Upper lobe of left lung (tissue), 6 donors: ENCODE data around the gene KIRREL3. TPM values are rescaled to one million over a fixed set of nuclear protein-coding genes. Genes with fewer than 3 reads are reported as not detected.

Experiments used
- ATAC-seq, 2 donors: fragments of 200-7000 bp; cut with Tn5 transposase; one replicate each; pipeline ENCODE4 v1.9.1; 2022; ENCODE audit warnings: mild to moderate bottlenecking in 2 of 2, moderate library complexity in 2 of 2; ENCODE audit not compliant: low FRiP score in 2 of 2
- DNase-seq, 2 donors: peaks; one replicate each; pipeline ENCODE4 v3.0.0-alpha.2; 2019 to 2020
- H3K27ac ChIP-seq, 4 donors: fragments of 200-600 bp; sonication (generic); one replicate each; pipeline ENCODE4 v1.5.1; 2016 to 2019
- H3K27me3 ChIP-seq, 4 donors: fragments of 200-600 bp; sonication (generic); one replicate each; pipeline ENCODE4 v1.5.1; 2017 to 2019
- H3K36me3 ChIP-seq, 4 donors: fragments of 200-600 bp; sonication (generic); one replicate each; pipeline ENCODE4 v1.5.1; 2016 to 2019
- H3K4me1 ChIP-seq, 4 donors: fragments of 200-600 bp; sonication (generic); one replicate each; pipeline ENCODE4 v1.5.1; 2018 to 2019
- H3K4me3 ChIP-seq, 4 donors: fragments of 200-600 bp; sonication (generic); one replicate each; pipeline ENCODE4 v1.5.1; 2017 to 2019; ENCODE audit warnings: mild to moderate bottlenecking in 2 of 4, moderate library complexity in 1 of 4
- H3K9me3 ChIP-seq, 4 donors: fragments of 200-600 bp; sonication (generic); one replicate each; pipeline ENCODE4 v1.5.1; 2018 to 2019
- EP300 ChIP-seq, 4 donors: sonication (generic); formaldehyde crosslinking; IDR thresholded peaks; one replicate each; pipeline ENCODE4 v1.5.1; 2017; ENCODE audit warnings: antibody characterized with exemption in 4 of 4, control low read depth in 2 of 4
- POLR2A ChIP-seq, 4 donors: fragments of 450-650 bp; IDR thresholded peaks; one replicate each; pipeline ENCODE4 v1.5.1; 2016 to 2017; ENCODE audit warnings: antibody characterized with exemption in 4 of 4, mild to moderate bottlenecking in 2 of 4
- POLR2AphosphoS5 ChIP-seq, 2 donors: sonication (generic); formaldehyde crosslinking; IDR thresholded peaks; one replicate each; pipeline ENCODE4 v1.5.1; 2017; ENCODE audit warnings: antibody characterized with exemption in 2 of 2
- WGBS, 2 donors: methylation state at CpG; one replicate each; pipeline ENCODE4 v1.1.5; 2017 to 2018; 5-methylcytosine and 5-hydroxymethylcytosine counted together
- total RNA-seq, 6 donors: library from RNA; depleted of rRNA in 4 of 6; stranded (reverse); fragments of >200 nt in 4 of 6; gene quantifications; one replicate each; pipeline versions ENCODE4 v1.1.0 to v1.2.1, GENCODE V29; 2016 to 2021
- TF ChIP-seq, protein P1 (sequence below), 6 experiments: fragments of 450-650 bp in 4 of 6; fragments of 200-600 bp in 2 of 6; sonication (generic) in 2 of 6; IDR thresholded peaks; one replicate each; pipeline ENCODE4 v1.5.1; 2016 to 2019; ENCODE audit warnings: antibody characterized with exemption in 6 of 6
- donor health status: DM: no; HTN: no; CAD: no; lungs with moderate emphysema.
- donor health status: DM: no; HTN: yes; CAD: no; lungs with severe emphysema.

Gene KIRREL3
- total RNA-seq, 6 donors from 2014 or later, result 0.22 to 0.24 TPM; not detected in 4

DNA sequence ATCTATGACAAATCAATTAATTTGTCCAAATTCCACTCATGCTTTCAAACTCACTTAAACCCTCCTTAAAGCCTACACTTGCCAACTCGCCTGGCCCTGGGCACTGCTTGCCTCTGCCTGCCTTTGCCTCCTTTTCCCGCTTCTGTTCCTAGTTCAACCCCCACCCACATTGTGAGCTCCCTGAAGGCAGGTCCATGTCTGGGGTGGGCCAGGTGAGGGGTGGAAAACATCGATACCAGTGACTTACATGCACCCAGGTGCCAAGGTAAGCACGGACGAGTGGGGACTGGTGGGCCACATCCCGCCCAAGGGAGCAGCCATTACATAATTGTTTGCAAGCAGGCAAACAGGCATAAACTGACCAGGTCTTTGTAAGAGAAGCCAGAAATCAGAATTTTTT lies 498.9 kb downstream of the KIRREL3 start:
- Histone ChIP-seq H3K27me3 (no peaks in the 10 kb centered on the region), H3K4me1 (no peaks in the 10 kb centered on the region), H3K9me3 (peaks cover 2 to 15% (median 9%) of the 10 kb centered on the region in 4 donors), H3K4me3 (no peak overlapping the region), H3K36me3 (no peaks in the 10 kb centered on the region), H3K27ac (no peak overlapping the region)
- WGBS, 2 donors, result 86 to 93% methylated on average over 6 of the region's 6 CpGs
- DNase-seq (no peak), ATAC-seq (no peak)
- TF ChIP-seq POLR2AphosphoS5 (IDR thresholded peaks at IDR 0.05) (no peak), EP300 (IDR thresholded peaks at IDR 0.05) (no peak), POLR2A (IDR thresholded peaks at IDR 0.05) (no peak)
- TF ChIP-seq, protein P1, sequence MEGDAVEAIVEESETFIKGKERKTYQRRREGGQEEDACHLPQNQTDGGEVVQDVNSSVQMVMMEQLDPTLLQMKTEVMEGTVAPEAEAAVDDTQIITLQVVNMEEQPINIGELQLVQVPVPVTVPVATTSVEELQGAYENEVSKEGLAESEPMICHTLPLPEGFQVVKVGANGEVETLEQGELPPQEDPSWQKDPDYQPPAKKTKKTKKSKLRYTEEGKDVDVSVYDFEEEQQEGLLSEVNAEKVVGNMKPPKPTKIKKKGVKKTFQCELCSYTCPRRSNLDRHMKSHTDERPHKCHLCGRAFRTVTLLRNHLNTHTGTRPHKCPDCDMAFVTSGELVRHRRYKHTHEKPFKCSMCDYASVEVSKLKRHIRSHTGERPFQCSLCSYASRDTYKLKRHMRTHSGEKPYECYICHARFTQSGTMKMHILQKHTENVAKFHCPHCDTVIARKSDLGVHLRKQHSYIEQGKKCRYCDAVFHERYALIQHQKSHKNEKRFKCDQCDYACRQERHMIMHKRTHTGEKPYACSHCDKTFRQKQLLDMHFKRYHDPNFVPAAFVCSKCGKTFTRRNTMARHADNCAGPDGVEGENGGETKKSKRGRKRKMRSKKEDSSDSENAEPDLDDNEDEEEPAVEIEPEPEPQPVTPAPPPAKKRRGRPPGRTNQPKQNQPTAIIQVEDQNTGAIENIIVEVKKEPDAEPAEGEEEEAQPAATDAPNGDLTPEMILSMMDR (IDR thresholded peaks at IDR 0.05), result no peak

DNA sequence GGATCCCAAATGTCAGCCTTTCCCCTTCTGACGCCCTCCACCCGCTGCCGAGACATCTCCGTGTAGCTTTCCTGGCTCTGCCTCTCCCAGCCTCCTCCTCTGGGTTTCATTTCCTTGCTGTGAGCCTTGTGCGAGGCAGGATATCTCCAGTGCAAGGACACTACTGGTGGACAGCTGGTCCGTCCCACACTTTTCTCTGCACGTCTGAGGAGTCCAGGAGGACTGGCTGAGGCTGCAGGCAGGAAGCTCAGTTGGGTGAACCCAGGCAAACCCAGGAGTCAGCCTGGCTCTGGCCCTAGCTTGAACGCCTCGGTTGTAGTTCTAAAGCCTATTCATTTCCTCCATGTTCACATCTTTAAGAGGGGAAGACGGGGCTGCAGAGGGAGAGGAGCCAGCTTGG lies 499.6 kb downstream of the KIRREL3 start:
- Histone ChIP-seq H3K27ac (no peak overlapping the region), H3K9me3 (peaks cover 0 to 13% (median 7%) of the 10 kb centered on the region in 4 donors), H3K4me1 (no peaks in the 10 kb centered on the region), H3K4me3 (no peak overlapping the region), H3K27me3 (no peaks in the 10 kb centered on the region), H3K36me3 (no peaks in the 10 kb centered on the region)
- 73 to 76% methylated on average over 7 to 10 of the region's 10 CpGs for WGBS, 2 donors
- ATAC-seq (no peak), DNase-seq (no peak)
- TF ChIP-seq, protein P1 (IDR thresholded peaks at IDR 0.05), result no peak
- TF ChIP-seq POLR2A (IDR thresholded peaks at IDR 0.05), result no peak
- TF ChIP-seq EP300 (IDR thresholded peaks at IDR 0.05), result no peak
- TF ChIP-seq POLR2AphosphoS5 (IDR thresholded peaks at IDR 0.05), result no peak

DNA sequence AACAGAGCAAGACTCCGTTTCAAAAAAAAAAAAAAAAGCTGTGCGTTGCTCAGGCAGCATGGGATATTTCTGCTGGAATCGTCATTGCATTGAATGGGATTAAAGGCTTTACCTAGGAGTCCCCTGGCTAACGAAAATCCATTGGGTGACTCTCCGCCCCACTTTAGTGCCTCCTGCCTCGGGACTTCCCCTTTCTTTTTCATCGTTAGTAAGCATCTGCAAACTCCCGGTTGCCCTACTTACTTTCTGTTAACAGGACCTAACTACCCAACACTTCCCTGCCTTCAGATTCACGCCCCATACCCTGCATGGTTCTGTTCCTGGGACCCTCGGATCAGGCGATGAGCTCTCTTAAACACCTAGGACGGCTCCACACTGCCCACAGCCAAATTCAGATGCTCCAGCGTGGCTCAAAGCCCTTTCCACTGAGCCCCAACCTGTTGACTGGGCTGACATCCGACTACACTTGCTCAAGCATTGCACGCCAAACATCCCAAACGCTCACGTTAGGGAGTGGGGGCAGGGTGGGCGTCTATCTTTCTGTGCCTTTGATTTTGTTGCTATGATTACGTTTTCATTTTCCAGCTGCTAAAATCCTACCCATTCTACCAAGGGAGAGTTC lies 501.3 kb downstream of the KIRREL3 start:
- 52 to 55% methylated on average over 19 of the region's 19 CpGs for WGBS, 2 donors
- Histone ChIP-seq H3K4me1 (no peaks in the 10 kb centered on the region), H3K4me3 (no peak overlapping the region), H3K9me3 (peaks cover 0 to 3% (median 2%) of the 10 kb centered on the region in 4 donors), H3K27me3 (no peaks in the 10 kb centered on the region), H3K36me3 (no peaks in the 10 kb centered on the region), H3K27ac (no peak overlapping the region)
- ATAC-seq, result no peak
- no peak for TF ChIP-seq EP300 (IDR thresholded peaks at IDR 0.05)
- TF ChIP-seq, protein P1 (IDR thresholded peaks at IDR 0.05), result no peak
- TF ChIP-seq POLR2A (IDR thresholded peaks at IDR 0.05), result no peak
- no peak for TF ChIP-seq POLR2AphosphoS5 (IDR thresholded peaks at IDR 0.05)
- no peak for DNase-seq

DNA sequence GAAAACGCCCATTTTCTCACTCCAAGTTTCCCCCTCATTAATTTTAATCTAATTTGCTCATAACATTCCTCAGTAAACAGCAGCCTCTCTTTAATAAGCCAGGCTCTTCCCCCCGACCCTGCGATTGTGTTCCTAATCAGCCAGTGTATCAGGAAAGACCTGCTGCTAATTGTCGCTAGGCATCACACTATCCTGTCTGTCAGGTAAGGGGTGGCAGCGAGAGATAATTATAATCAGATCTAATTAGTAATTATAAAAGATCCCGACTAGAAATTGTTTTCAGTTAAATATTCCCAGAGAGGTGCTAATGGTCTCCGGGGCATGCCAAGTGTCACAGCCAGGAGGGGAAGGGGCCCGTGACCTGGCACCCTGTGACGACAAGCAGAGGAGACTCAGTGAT lies 502.3 kb downstream of the KIRREL3 start:
- Histone ChIP-seq H3K36me3 (no peaks in the 10 kb centered on the region), H3K9me3 (no peaks in the 10 kb centered on the region), H3K4me3 (no peak overlapping the region), H3K27me3 (no peaks in the 10 kb centered on the region), H3K27ac (no peak overlapping the region), H3K4me1 (no peaks in the 10 kb centered on the region)
- no peak for TF ChIP-seq POLR2A (IDR thresholded peaks at IDR 0.05)
- TF ChIP-seq, protein P1 (IDR thresholded peaks at IDR 0.05), result no peak
- no peak for TF ChIP-seq POLR2AphosphoS5 (IDR thresholded peaks at IDR 0.05)
- TF ChIP-seq EP300 (IDR thresholded peaks at IDR 0.05), result no peak
- DNase-seq (no peak), ATAC-seq (no peak)
- WGBS, 2 donors, result 72 to 76% methylated on average over 9 of the region's 9 CpGs

DNA sequence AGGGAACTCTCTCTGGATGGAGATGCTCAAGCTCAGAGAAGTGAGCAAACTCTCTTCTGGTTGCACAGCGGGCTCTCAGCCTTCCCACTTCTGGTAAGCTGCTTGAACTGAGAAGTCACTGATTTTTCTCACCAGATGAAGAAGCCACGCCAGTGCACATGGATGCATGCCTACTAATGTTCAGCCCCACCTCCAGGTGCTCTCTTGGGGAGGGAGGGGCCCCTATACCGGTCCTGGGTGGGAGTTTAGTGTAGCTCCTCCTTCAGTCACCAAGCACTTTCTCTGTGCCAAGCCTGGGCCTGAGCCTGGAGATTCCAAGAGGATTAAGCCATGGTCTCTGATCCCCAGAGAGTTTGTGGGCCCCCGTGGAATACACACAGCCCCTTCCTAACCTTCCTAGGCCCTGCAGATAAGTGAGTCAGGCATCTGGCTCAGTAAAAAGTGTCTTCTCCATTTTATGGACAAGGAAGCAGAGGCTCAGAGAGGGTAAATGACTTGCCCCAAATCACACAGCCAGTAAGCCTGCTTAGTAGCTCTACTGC lies 502.9 kb downstream of the KIRREL3 start:
- no peak for TF ChIP-seq POLR2A (IDR thresholded peaks at IDR 0.05)
- TF ChIP-seq, protein P1 (IDR thresholded peaks at IDR 0.05), result no peak
- TF ChIP-seq EP300 (IDR thresholded peaks at IDR 0.05), result no peak
- TF ChIP-seq POLR2AphosphoS5 (IDR thresholded peaks at IDR 0.05), result no peak
- Histone ChIP-seq H3K36me3 (no peaks in the 10 kb centered on the region), H3K9me3 (no peaks in the 10 kb centered on the region), H3K4me3 (no peak overlapping the region), H3K27me3 (no peaks in the 10 kb centered on the region), H3K4me1 (no peaks in the 10 kb centered on the region), H3K27ac (no peak overlapping the region)
- ATAC-seq (no peak), DNase-seq (no peak)
- 71 to 78% methylated on average over 3 to 4 of the region's 4 CpGs for WGBS, 2 donors
